Parathyroid adenoma (tissue), 2 donors: ENCODE results near the gene SLC1A3.

Experiments
- H2AFZ ChIP-seq: fragments of 300-600 bp; sonication (generic); one replicate; pipeline ENCODE4 v1.7.0; 2017; ENCODE audit warnings: antibody characterized with exemption, mild to moderate bottlenecking
- H3K27ac ChIP-seq: fragments of 300-600 bp; sonication (generic); one replicate; pipeline ENCODE4 v1.7.0; 2017
- H3K27me3 ChIP-seq: fragments of 300-600 bp; sonication (generic); one replicate; pipeline ENCODE4 v1.7.0; 2017; ENCODE audit warnings: low read length; ENCODE audit not compliant: control insufficient read depth, insufficient read depth
- H3K36me3 ChIP-seq: fragments of 300-600 bp; sonication (generic); one replicate; pipeline ENCODE4 v1.7.0; 2017; ENCODE audit warnings: low read length; ENCODE audit not compliant: control insufficient read depth, insufficient read depth
- H3K4me1 ChIP-seq: fragments of 300-600 bp; sonication (generic); one replicate; pipeline ENCODE4 v1.7.0; 2017; ENCODE audit warnings: control low read depth
- H3K4me2 ChIP-seq: fragments of 300-600 bp; sonication (generic); one replicate; pipeline ENCODE4 v1.7.0; 2017; ENCODE audit warnings: low read length
- H3K4me3 ChIP-seq: fragments of 300-600 bp; sonication (generic); one replicate; pipeline ENCODE4 v1.7.0; 2017; ENCODE audit warnings: low read depth, low read length
- H3K79me2 ChIP-seq: fragments of 300-600 bp; sonication (generic); one replicate; pipeline ENCODE4 v1.7.0; 2017; ENCODE audit warnings: control low read depth
- H3K9ac ChIP-seq: fragments of 300-600 bp; sonication (generic); one replicate; pipeline ENCODE4 v1.7.0; 2017; ENCODE audit warnings: mild to moderate bottlenecking
- H3K9me3 ChIP-seq: fragments of 300-600 bp; sonication (generic); one replicate; pipeline ENCODE4 v1.7.0; 2017; ENCODE audit warnings: low read length; ENCODE audit not compliant: control insufficient read depth
- TF ChIP-seq, protein P1 (sequence below): fragments of 300-600 bp; sonication (generic); IDR thresholded peaks from one replicate; pipeline ENCODE4 v1.7.0; 2017; ENCODE audit warnings: antibody characterized with exemption, mild to moderate bottlenecking
- donor health status: primary hyperparathyroidism.

The SLC1A3 gene

DNA sequence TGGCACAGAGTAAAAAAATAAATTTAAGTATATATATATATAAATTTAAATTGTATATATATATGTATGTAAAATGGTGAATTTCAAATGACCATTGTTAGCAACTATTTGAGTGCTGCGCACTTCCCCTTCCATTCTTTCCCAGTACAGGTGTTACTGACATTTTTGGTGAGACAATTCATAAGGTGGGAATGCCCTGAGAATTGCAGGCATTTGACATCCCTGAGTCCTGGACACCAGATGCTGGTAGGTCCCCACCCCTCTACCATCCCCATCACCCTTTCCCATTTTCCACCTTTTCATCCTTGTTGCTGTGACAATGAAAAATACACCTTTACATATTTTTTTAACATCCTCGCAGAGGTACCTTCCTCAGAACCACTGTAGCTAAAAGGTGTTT, 91.6 kb downstream of the SLC1A3 start:
- TF ChIP-seq, protein P1, sequence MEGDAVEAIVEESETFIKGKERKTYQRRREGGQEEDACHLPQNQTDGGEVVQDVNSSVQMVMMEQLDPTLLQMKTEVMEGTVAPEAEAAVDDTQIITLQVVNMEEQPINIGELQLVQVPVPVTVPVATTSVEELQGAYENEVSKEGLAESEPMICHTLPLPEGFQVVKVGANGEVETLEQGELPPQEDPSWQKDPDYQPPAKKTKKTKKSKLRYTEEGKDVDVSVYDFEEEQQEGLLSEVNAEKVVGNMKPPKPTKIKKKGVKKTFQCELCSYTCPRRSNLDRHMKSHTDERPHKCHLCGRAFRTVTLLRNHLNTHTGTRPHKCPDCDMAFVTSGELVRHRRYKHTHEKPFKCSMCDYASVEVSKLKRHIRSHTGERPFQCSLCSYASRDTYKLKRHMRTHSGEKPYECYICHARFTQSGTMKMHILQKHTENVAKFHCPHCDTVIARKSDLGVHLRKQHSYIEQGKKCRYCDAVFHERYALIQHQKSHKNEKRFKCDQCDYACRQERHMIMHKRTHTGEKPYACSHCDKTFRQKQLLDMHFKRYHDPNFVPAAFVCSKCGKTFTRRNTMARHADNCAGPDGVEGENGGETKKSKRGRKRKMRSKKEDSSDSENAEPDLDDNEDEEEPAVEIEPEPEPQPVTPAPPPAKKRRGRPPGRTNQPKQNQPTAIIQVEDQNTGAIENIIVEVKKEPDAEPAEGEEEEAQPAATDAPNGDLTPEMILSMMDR = no peak
- H3K27me3 ChIP-seq = no peaks in the 10 kb centered on the region
- H3K4me3 ChIP-seq = no peak overlapping the region
- no peaks in the 10 kb centered on the region for H3K9me3 ChIP-seq
- H3K4me1 ChIP-seq = no peaks in the 10 kb centered on the region
- H3K36me3 ChIP-seq = no peaks in the 10 kb centered on the region
- H2AFZ ChIP-seq = no peak overlapping the region
- no peak overlapping the region for H3K9ac ChIP-seq
- no peak overlapping the region for H3K27ac ChIP-seq
- H3K4me2 ChIP-seq = no peak overlapping the region
- no peaks in the 10 kb centered on the region for H3K79me2 ChIP-seq

- Histone ChIP-seq H3K27me3 (no peaks in the 10 kb centered on the region), H3K4me1 (no peaks in the 10 kb centered on the region), H3K36me3 (no peaks in the 10 kb centered on the region), H3K27ac (no peak overlapping the region), H3K79me2 (no peaks in the 10 kb centered on the region), H3K4me3 (no peak overlapping the region), H3K9ac (no peak overlapping the region), H2AFZ (no peak overlapping the region), H3K4me2 (no peak overlapping the region), H3K9me3 (no peaks in the 10 kb centered on the region)
- TF ChIP-seq, protein P1 = no peak
Observed at GRCh38 chr5:36701085-36701698, 94.8 kb downstream of the SLC1A3 start.

DNA sequence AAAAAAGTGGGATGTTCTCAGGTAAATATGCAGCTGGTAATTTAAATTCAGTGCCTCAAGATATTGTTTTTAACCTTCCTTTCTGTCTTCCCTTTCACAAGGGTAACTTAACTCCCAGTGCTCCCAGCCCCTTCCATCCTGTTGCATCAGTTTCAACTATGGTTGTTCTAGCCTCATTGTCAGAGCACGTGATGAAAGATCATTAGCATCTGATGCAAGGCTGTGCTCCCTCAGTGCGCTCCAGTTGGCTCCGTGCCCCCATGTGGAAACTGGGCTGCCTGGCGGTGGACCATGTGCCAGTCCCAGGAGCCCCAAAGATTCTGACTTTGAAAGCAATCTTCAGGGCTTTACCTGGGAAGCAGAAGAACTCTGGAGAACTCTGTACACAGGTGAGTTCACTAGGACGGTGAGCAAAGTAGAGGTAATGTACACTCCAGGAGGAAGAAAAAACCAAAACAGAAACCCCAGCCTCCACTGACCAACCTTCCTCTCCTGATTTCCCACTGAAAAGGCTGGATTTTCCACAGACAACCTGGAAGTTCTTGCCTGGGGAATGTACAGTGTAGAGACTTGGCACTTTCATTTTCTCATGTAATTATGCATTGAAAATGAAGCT, 96.9 kb downstream of the SLC1A3 start:
- H3K27ac ChIP-seq = no peak overlapping the region

GRCh38 chr5:36704131-36704530, 97.7 kb downstream of the SLC1A3 start:
- Histone ChIP-seq H3K4me3 (no peak overlapping the region), H3K4me1 (no peaks in the 10 kb centered on the region), H3K9me3 (no peaks in the 10 kb centered on the region), H3K27ac (no peak overlapping the region), H3K27me3 (no peaks in the 10 kb centered on the region), H3K9ac (no peak overlapping the region), H3K4me2 (no peak overlapping the region), H2AFZ (no peak overlapping the region), H3K79me2 (no peaks in the 10 kb centered on the region), H3K36me3 (no peaks in the 10 kb centered on the region)
- TF ChIP-seq, protein P1 = no peak

More for the DNA sequence above, 96.9 kb downstream of the SLC1A3 start:
- no peak overlapping the region for H3K4me3 ChIP-seq
- H3K79me2 ChIP-seq = no peaks in the 10 kb centered on the region
- TF ChIP-seq, protein P1 = no peak
- no peaks in the 10 kb centered on the region for H3K9me3 ChIP-seq
- no peaks in the 10 kb centered on the region for H3K36me3 ChIP-seq
- H3K4me2 ChIP-seq = no peak overlapping the region
- H3K9ac ChIP-seq = no peak overlapping the region
- no peaks in the 10 kb centered on the region for H3K4me1 ChIP-seq
- no peaks in the 10 kb centered on the region for H3K27me3 ChIP-seq
- H2AFZ ChIP-seq = no peak overlapping the region

- Histone ChIP-seq H3K9ac (no peak overlapping the region), H3K27ac (no peak overlapping the region), H3K4me2 (no peak overlapping the region), H3K4me1 (no peaks in the 10 kb centered on the region), H3K36me3 (no peaks in the 10 kb centered on the region), H3K79me2 (no peaks in the 10 kb centered on the region), H3K4me3 (no peak overlapping the region), H3K9me3 (no peaks in the 10 kb centered on the region), H2AFZ (no peak overlapping the region), H3K27me3 (no peaks in the 10 kb centered on the region)
- TF ChIP-seq, protein P1 = no peak
Observed at GRCh38 chr5:36705055-36705454, 98.6 kb downstream of the SLC1A3 start.
